SK-N-MC (cell line): ENCODE data around the gene INTS15.

Experiments
- DNase-seq: peaks from one replicate; pipeline ENCODE4 v3.0.0-alpha.2; 2011; ENCODE audit warnings: low read depth, low spot score
- H3K27ac ChIP-seq: fragments of 200-600 bp; sonication (generic); 2 replicates; pipeline ENCODE4 v1.5.1; 2016; ENCODE audit warnings: mixed run types
- H3K36me3 ChIP-seq: fragments of 200-600 bp; sonication (generic); 2 replicates; pipeline ENCODE4 v1.6.1; 2017; ENCODE audit warnings: antibody characterized with exemption, low read length, mixed read lengths; ENCODE audit not compliant: insufficient read depth
- H3K4me3 ChIP-seq: fragments of 200-600 bp; sonication (generic); 2 replicates; pipeline ENCODE4 v1.5.1; 2016
- H3K9ac ChIP-seq: fragments of 200-600 bp; sonication (generic); 2 replicates; pipeline ENCODE4 v1.8.0; 2017; ENCODE audit warnings: mixed run types, mixed read lengths; ENCODE audit not compliant: insufficient read length
- H3K9me3 ChIP-seq: fragments of 200-600 bp; sonication (generic); 2 replicates; pipeline ENCODE4 v1.6.1; 2017; ENCODE audit warnings: low read depth, mild to moderate bottlenecking, antibody characterized with exemption, low read length, moderate library complexity, mixed read lengths
- EZH2 ChIP-seq: fragments of 200-600 bp; sonication (generic); IDR thresholded peaks from one replicate; pipeline ENCODE4 v1.6.1; 2017; ENCODE audit warnings: antibody characterized with exemption
- FOXP2 ChIP-seq: optimal IDR thresholded peaks from 2 replicates; pipeline ENCODE3; 2011; ENCODE audit warnings: mild to moderate bottlenecking, moderate library complexity; ENCODE audit not compliant: insufficient read depth; ENCODE audit errors: extremely low read length, control extremely low read depth
- POLR2AphosphoS5 ChIP-seq: IDR thresholded peaks from 2 replicates; pipeline ENCODE4 v1.6.1; 2012; ENCODE audit warnings: mild to moderate bottlenecking, low read depth, low read length, borderline replicate concordance

INTS15 gene

DNA sequence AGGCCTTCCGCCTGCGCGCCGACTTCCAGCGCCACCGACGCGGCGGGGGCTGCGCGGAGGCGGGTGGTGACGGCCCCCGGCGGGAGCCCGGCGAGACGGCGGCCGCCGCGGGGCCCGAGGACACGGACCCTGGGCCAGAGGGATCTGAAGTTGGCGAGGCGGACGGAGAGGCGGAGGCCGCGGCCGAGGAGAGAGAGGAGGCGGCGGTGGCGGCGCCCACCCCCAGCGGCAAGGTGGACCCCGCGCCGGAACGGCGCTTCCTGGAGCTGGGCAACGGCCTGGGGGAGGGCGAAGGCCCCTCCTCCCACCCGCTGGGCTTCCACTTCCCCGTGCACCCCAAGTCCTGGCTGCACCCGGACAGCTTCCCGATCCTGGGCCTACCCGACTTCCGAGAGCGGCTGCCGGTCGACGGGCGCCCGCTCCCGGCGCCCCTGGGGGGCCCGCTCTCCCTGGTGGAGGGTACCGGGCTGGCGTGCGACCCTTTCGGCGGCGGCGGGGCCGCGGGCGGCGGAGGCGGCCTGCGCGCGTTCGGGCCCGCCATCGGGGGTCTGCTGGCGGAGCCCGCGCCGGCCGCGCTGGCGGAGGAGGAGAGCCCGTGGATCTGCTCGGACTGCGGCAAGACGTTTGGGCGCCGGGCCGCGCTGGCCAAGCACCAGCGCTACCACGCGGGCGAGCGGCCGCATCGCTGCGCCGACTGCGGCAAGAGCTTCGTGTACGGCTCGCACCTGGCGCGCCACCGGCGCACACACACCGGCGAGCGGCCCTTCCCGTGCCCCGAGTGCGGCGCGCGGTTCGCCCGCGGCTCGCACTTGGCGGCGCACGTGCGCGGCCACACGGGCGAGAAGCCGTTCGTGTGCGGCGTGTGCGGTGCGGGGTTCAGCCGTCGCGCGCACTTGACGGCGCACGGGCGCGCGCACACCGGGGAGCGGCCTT, 63.5 kb downstream of the INTS15 start:
- H3K9me3 ChIP-seq, result no peaks in the 10 kb centered on the region
- no peak for TF ChIP-seq FOXP2
- no peak for TF ChIP-seq POLR2AphosphoS5

DNA sequence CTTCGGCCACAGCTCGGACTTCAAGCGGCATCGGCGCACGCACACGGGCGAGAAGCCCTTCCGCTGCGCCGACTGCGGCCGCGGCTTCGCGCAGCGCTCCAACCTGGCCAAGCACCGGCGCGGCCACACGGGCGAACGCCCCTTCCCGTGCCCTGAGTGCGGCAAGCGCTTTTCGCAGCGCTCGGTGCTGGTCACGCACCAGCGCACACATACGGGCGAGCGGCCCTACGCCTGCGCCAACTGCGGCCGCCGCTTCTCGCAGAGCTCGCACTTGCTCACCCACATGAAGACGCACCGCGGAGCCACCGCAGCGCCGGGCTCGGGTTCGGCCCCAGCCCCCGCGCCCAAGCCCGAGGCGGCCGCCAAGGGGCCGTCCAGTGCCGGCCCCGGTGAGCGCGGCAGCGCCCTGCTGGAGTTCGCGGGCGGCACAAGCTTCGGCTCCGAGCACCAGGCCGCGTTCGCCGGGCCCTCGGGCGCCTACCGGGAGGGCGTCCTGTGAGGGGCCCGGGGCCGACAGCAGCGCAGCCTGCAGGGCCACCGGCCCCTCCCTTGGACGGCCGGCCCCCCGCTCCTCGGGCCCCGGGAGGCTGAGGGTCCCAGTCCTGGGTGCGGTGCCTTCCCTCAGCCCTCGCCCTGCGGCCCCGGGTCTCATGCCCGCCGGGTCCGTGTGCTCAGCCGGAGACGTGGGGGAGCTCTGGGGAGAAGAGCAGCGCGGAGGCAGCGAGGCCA, 64.5 kb downstream of the INTS15 start:
- no peak for TF ChIP-seq EZH2
- TF ChIP-seq FOXP2, result no peak
- TF ChIP-seq POLR2AphosphoS5, result no peak
- H3K36me3 ChIP-seq, result peaks cover 19% of the 10 kb centered on the region; the same call in 1 of the 2 replicates
- no peak overlapping the region for H3K4me3 ChIP-seq
- no peak for DNase-seq
- no peaks in the 10 kb centered on the region for H3K9me3 ChIP-seq
- no peak overlapping the region for H3K27ac ChIP-seq
- no peak overlapping the region for H3K9ac ChIP-seq

More for the DNA sequence above, 63.5 kb downstream of the INTS15 start:
- Histone ChIP-seq H3K27ac (no peak overlapping the region), H3K36me3 (peaks cover 19% of the 10 kb centered on the region; the same call in 1 of the 2 replicates), H3K9ac (no peak overlapping the region), H3K4me3 (no peak overlapping the region)
- DNase-seq, result no peak

DNA sequence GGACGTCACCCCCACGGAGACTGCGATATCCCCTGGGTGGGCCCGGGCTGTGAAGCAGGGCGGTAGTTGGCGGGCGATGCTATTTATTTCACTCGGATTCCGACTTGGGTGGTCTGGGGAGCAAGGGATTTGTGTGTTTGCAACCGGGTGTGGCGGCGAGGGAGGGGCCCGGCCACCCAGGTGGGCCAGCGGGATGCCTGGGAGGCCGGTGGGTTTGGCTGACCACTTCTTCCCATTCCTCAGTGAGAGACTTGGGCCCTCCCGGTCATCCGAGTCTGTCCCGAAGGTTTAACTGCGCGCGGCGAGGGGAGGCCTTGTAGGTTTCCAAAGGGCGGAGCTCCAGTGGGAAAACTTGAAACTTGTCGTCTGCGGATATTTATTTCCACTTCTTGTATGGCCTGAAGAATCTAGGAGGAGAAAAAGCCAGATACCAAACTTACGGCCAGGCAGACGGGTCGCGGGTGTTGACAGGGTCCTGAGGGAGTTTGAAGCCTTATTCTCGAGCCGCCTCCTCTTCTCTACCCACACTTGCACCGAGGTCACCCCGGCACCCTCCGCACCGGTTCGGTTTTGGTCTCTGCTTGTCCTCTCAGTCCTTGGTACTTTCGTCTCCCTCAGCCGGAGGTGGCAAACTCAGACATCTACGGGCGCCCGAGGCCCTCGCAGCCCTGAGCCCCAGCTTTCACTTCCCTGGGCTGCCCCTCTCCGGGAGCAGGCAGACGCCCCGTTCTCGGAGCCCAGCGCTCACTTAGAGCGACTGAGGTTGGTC, 65.2 kb downstream of the INTS15 start:
- no peak overlapping the region for H3K4me3 ChIP-seq
- H3K27ac ChIP-seq, result no peak overlapping the region
- H3K9me3 ChIP-seq, result no peaks in the 10 kb centered on the region
- H3K36me3 ChIP-seq, result peaks cover 19% of the 10 kb centered on the region; the same call in 1 of the 2 replicates
- no peak for DNase-seq
- TF ChIP-seq POLR2AphosphoS5 (no peak), EZH2 (no peak), FOXP2 (no peak)
- no peak overlapping the region for H3K9ac ChIP-seq

DNA sequence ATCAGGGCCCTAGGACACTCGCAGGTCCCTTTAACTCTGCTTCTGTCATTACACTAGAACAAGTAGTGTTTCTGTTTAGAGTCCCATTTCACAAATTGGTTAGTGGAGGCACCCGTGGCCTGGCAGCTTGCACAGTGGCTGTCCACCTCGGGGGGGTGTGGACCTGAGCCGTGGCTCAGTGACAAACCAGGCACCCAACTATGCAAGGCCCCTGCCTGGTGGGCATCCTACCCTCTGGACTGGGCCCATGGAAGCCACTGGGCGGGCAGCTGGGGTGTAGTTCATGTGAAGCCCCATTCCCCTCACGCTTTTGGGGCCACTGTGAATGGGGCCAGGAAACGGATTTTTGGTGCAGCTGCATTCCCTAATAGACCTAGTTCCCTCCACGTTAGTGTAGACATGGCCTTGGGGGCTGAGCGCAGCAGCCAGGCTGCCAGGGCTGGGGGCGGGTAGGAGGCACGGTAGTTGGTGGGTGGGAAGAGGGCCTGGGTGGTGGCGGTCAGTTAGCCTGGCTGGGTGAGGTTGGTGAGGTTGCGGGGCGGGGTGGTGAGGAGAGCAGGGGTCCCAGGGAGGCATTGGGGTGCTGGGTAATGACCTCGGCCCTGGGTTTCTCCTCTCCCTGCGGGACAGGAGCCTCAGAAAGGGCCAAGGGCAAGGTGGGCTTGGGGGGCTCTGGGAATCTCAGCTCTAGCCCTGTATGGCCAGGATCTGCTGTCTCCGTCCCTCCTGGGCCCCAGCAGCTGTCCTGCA, 66.0 kb downstream of the INTS15 start:
- H3K27ac ChIP-seq, result no peak overlapping the region
- no peaks in the 10 kb centered on the region for H3K9me3 ChIP-seq
- H3K9ac ChIP-seq, result no peak overlapping the region
- no peak for DNase-seq
- TF ChIP-seq EZH2 (no peak), POLR2AphosphoS5 (no peak), FOXP2 (no peak)
- H3K4me3 ChIP-seq, result no peak overlapping the region
- H3K36me3 ChIP-seq, result peaks cover 12% of the 10 kb centered on the region; the same call in 1 of the 2 replicates

DNA sequence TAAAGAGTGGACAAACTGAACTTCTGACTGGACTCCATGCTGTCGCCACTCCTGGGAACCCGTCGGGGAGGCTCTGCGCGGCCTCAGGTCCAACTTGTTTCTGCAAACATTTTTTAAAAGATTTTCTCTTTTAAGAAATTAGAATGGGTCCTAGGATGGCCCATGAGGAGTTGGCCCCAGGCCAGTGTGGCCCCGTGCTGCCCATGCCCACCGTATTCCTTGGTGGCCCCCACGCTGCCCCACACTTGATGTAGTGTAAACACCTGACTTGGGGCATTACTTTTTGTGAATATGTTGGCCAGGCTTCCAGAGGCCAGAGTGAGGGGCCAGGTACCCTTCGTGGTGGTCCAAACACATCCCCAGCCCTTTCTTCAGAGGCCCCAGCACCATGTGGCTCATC, 66.6 kb downstream of the INTS15 start:
- Histone ChIP-seq H3K27ac (no peak overlapping the region), H3K9me3 (no peaks in the 10 kb centered on the region), H3K9ac (no peak overlapping the region), H3K4me3 (no peak overlapping the region), H3K36me3 (peaks cover 12% of the 10 kb centered on the region; the same call in 1 of the 2 replicates)
- DNase-seq, result no peak
- TF ChIP-seq FOXP2 (no peak), POLR2AphosphoS5 (no peak), EZH2 (no peak)
